Adrenal gland (tissue), 12 donors: ENCODE measurements around the gene RASGRF2. TPM values are rescaled to one million over a fixed set of nuclear protein-coding genes. Genes with fewer than 3 reads are reported as not detected.
A peak's percentile ranks its signal among the peaks of the same experiment; 100 is the strongest.
"Not testable (repeated sequence)": the region's sequence is repeated elsewhere in the genome, so short reads cannot be mapped to it uniquely, and the experiment has no call there.

Experiments used
- DNase-seq, 7 donors: peaks; one replicate each; pipeline ENCODE4 v3.0.0-alpha.2; 2019 to 2020
- H3K27ac ChIP-seq, 5 donors: fragments of 200-600 bp; sonication (generic) in 4 of 5; 1 replicate in 3 of 5; 2 replicates in 2 of 5; pipeline versions ENCODE4 v1.5.1 to v1.8.0; 2016 to 2020; ENCODE audit warnings: mild to moderate bottlenecking in 1 of 5
- H3K27me3 ChIP-seq: fragments of 200-600 bp; 2 replicates; pipeline ENCODE4 v1.8.0; 2021
- H3K36me3 ChIP-seq, 2 donors: fragments of 200-600 bp; replicated peaks in 1 of 2; 1 replicate in 1 of 2; 2 replicates in 1 of 2; pipeline versions ENCODE4 v1.5.1 to v1.8.0; 2018 to 2022
- H3K4me1 ChIP-seq, 2 donors: fragments of 200-600 bp; replicated peaks in 1 of 2; 1 replicate in 1 of 2; 2 replicates in 1 of 2; pipeline versions ENCODE4 v1.5.1 to v1.8.0; 2018 to 2021
- H3K4me3 ChIP-seq, 4 donors: fragments of 200-600 bp; sonication (generic) in 3 of 4; one replicate each; pipeline ENCODE4 v1.5.1; 2016 to 2018
- H3K9me3 ChIP-seq, 3 donors: fragments of 200-600 bp; sonication (generic) in 1 of 3; replicated peaks in 1 of 3; 1 replicate in 2 of 3; 2 replicates in 1 of 3; pipeline versions ENCODE4 v1.5.1 to v1.8.0; 2016 to 2021
- CTCF ChIP-seq, 6 experiments: fragments of 450-650 bp in 4 of 6; fragments of 200-600 bp in 2 of 6; sonication (generic) in 1 of 6; IDR thresholded peaks; 1 replicate in 5 of 6; 2 replicates in 1 of 6; pipeline versions ENCODE4 v1.5.1 to v1.8.0; 2016 to 2021; ENCODE audit warnings: antibody characterized with exemption in 6 of 6, mild to moderate bottlenecking in 2 of 6, moderate library complexity in 1 of 6
- POLR2A ChIP-seq, 2 donors: fragments of 450-650 bp; IDR thresholded peaks; one replicate each; pipeline ENCODE4 v1.6.1; 2017; ENCODE audit warnings: antibody characterized with exemption in 2 of 2, mild to moderate bottlenecking in 2 of 2, moderate library complexity in 1 of 2
- WGBS, 4 donors: extraction: QIAGEN DNeasy Blood & Tissue Kit in 2 of 4; methylation state at CpG; one replicate each; pipeline versions ENCODE4 v1.1.5 to v1.1.7; 2013 to 2017; 5-methylcytosine and 5-hydroxymethylcytosine counted together
- intact Hi-C, 2 donors: fragments of 100-400 bp; cut with DNase I; formaldehyde crosslinking; loops; one replicate each; pipeline versions ENCODE4 v1.14.1 to v1.15.0; 2022 to 2023
- polyA plus RNA-seq, 3 donors: library from polyadenylated mRNA; stranded (reverse); fragments of 200-250 nt in 2 of 3; fragments of 350-450 nt in 1 of 3; fragmentation: Illumina TruSeq in 1 of 3; extraction: RNeasy Lipid Tissue Mini Kit (QIAGEN cat#74804) in 1 of 3; gene quantifications; one replicate each; pipeline ENCODE4 v1.2.3, GENCODE V29; 2013 to 2014
- total RNA-seq, 9 donors: library from RNA; depleted of rRNA in 4 of 9; stranded (reverse); fragments of >200 nt in 4 of 9; fragments of 120-200 nt in 1 of 9; fragmentation: NEBNext Ultra II Directional in 1 of 9; extraction: Animal tissue kit (Norgen Biotek cat#: 25700) in 1 of 9; gene quantifications; one replicate each; pipeline versions ENCODE4 v1.1.0 to v1.2.4, GENCODE V29; 2013 to 2023
- donor health status: healthy with polysubstance abuse.
- donor health status: Bipolar disorder and iron deficiency.
- donor health status: DM: yes; HTN: yes; CAD: no.
- donor health status: DM: no; HTN: no; CAD: no.
- donor health status: DM: no; HTN: no; CAD: no.
- donor health status: DM: yes; HTN: yes; CAD: no.

RASGRF2 gene
- total and polyA plus RNA-seq, 12 donors, result 0.33 to 5.7 (median 2.4) TPM

GRCh38 chr5:81121836-81122630, 161.9 kb downstream of the RASGRF2 start:
- WGBS, 4 donors, result 61 to 70% (median 65%) methylated on average over 7 of the region's 7 CpGs
- DNase-seq, result no peak
- no peak overlapping the region for H3K27ac ChIP-seq
- TF ChIP-seq POLR2A (IDR thresholded peaks at IDR 0.05), result no peak
- H3K4me3 ChIP-seq, result no peak overlapping the region
- no peaks in the 10 kb centered on the region for H3K27me3 ChIP-seq
- intact Hi-C loops, result no loop called here
- H3K36me3 ChIP-seq, result no peaks in the 10 kb centered on the region
- no peaks in the 10 kb centered on the region for H3K4me1 ChIP-seq
- H3K9me3 ChIP-seq, result no peaks in the 10 kb centered on the region

- H3K36me3 ChIP-seq, H3K27me3 ChIP-seq, DNase-seq, intact Hi-C loops, H3K27ac ChIP-seq, H3K4me1 ChIP-seq, H3K9me3 ChIP-seq, H3K4me3 ChIP-seq: not testable (repeated sequence)
- 68 to 91% (median 80%) methylated on average over 6 of the region's 6 CpGs for WGBS, 4 donors
Observed at GRCh38 chr5:81124689-81125088, 164.5 kb downstream of the RASGRF2 start.

GRCh38 chr5:81125959-81126358, 165.8 kb downstream of the RASGRF2 start:
- Histone ChIP-seq H3K27me3 (no peaks in the 10 kb centered on the region), H3K4me3 (no peak overlapping the region), H3K27ac (no peak overlapping the region), H3K9me3 (no peaks in the 10 kb centered on the region), H3K4me1 (no peaks in the 10 kb centered on the region), H3K36me3 (no peaks in the 10 kb centered on the region)
- intact Hi-C loops, result no loop called here
- WGBS, 4 donors, result 57 to 67% (median 64%) methylated on average over 7 of the region's 7 CpGs
- no peak for TF ChIP-seq CTCF (IDR thresholded peaks at IDR 0.05)
- no peak for TF ChIP-seq POLR2A (IDR thresholded peaks at IDR 0.05)
- peak in 2 of 7 donors; percentile 3 to 20 for DNase-seq

GRCh38 chr5:81128416-81128815, 168.3 kb downstream of the RASGRF2 start:
- H3K4me1 ChIP-seq, result no peaks in the 10 kb centered on the region
- H3K4me3 ChIP-seq, result no peak overlapping the region
- no peak for DNase-seq
- no peak for TF ChIP-seq CTCF (IDR thresholded peaks at IDR 0.05)
- TF ChIP-seq POLR2A (IDR thresholded peaks at IDR 0.05), result no peak
- 77 to 79% (median 79%) methylated on average over 7 of the region's 7 CpGs for WGBS, 4 donors
- H3K36me3 ChIP-seq, result no peaks in the 10 kb centered on the region
- H3K9me3 ChIP-seq, result no peaks in the 10 kb centered on the region
- intact Hi-C loops, result no loop called here
- H3K27ac ChIP-seq, result no peak overlapping the region
- H3K27me3 ChIP-seq, result no peaks in the 10 kb centered on the region

DNA sequence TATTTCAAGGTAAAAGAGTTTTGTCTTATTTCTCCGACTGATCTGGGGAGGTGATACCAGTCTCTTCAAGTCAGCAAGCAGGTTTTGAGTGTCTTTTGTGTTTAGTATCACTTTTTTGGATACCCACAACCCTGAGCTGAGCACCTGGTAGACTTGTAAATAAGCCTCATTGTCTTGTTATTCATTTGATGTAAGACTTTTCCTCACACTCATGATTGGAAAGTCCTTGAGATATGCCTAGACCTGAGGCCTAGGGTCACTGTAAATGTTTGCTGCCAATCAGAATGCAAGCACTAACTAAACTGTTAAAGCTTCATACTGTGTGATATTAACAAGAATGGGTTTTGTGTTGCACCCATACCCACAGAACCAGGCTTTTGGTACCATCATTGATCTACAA, 172.2 kb downstream of the RASGRF2 start:
- WGBS, 4 donors, result 70 to 84% (median 72%) methylated on average over 1 of the region's 1 CpG
- Histone ChIP-seq H3K9me3 (no peaks in the 10 kb centered on the region), H3K27me3 (no peaks in the 10 kb centered on the region), H3K4me1 (no peaks in the 10 kb centered on the region), H3K36me3 (no peaks in the 10 kb centered on the region), H3K27ac (no peak overlapping the region), H3K4me3 (no peak overlapping the region)
- DNase-seq, result no peak
- no peak for TF ChIP-seq CTCF (IDR thresholded peaks at IDR 0.05)
- no peak for TF ChIP-seq POLR2A (IDR thresholded peaks at IDR 0.05)
- intact Hi-C loops, result no loop called here
